PC-3 (cell line): ENCODE data around the gene CSMD2. TPM values are rescaled to one million over a fixed set of nuclear protein-coding genes. Genes with fewer than 3 reads are reported as not detected.
"Not testable (repeated sequence)": the region's sequence is repeated elsewhere in the genome, so short reads cannot be mapped to it uniquely, and the experiment has no call there.

Experiments
- ATAC-seq: fragments of 200-7000 bp; cut with Tn5 transposase; 2 replicates; pipeline ENCODE4 v1.9.1; 2020; ENCODE audit warnings: mild to moderate bottlenecking, moderate library complexity
- BruUV-seq: library from RNA; stranded (reverse); fragments of 400-500 nt; replicated peaks from 2 replicates; lab custom pipeline; 2021; lab: Mats Ljungman, UMichigan
- CTCF ChIA-PET: fragments of 300-600 bp; sonication (Branson Sonifier 250); formaldehyde crosslinking; loops from one replicate; lab custom pipeline; 2022; ENCODE audit warnings: antibody characterized with exemption; lab: Charles Lee
- POLR2A ChIA-PET: fragments of 300-600 bp; sonication (Branson Sonifier 250); formaldehyde crosslinking; loops from one replicate; lab custom pipeline; 2022; ENCODE audit warnings: antibody characterized with exemption; ENCODE audit not compliant: unreplicated experiment; lab: Charles Lee
- DNase-seq: peaks from one replicate; pipeline ENCODE4 v3.0.0-alpha.2; 2015
- H2AFZ ChIP-seq: fragments of 300-600 bp; sonication (generic); 2 replicates; pipeline ENCODE4 v1.6.0; 2016; ENCODE audit warnings: antibody characterized with exemption, low read length
- H3F3A ChIP-seq: fragments of 300-600 bp; sonication (generic); one replicate; pipeline ENCODE4 v1.6.0; 2017; ENCODE audit warnings: antibody characterized with exemption, low read length, control low read depth, mild to moderate bottlenecking; ENCODE audit not compliant: unreplicated experiment
- H3K27ac ChIP-seq: fragments of 300-600 bp; sonication (generic); 2 replicates; pipeline ENCODE4 v1.5.1; 2016; ENCODE audit warnings: mild to moderate bottlenecking, low read length
- H3K27me3 ChIP-seq: fragments of 300-600 bp; sonication (generic); 2 replicates; pipeline ENCODE4 v1.6.1; 2016; ENCODE audit warnings: low read length, mixed read lengths
- H3K36me3 ChIP-seq: fragments of 300-600 bp; sonication (generic); 2 replicates; pipeline ENCODE4 v1.6.1; 2016; ENCODE audit warnings: low read depth, mixed run types, low read length, mixed read lengths
- H3K4me1 ChIP-seq: fragments of 300-600 bp; sonication (generic); 2 replicates; pipeline ENCODE4 v1.5.1; 2016; ENCODE audit warnings: low read length; ENCODE audit not compliant: insufficient read depth
- H3K4me2 ChIP-seq: fragments of 300-600 bp; sonication (generic); 2 replicates; pipeline ENCODE4 v1.6.0; 2016; ENCODE audit warnings: low read length
- H3K4me3 ChIP-seq: fragments of 300-600 bp; sonication (generic); 2 replicates; pipeline ENCODE4 v1.5.1; 2016; ENCODE audit warnings: mild to moderate bottlenecking, low read length, mixed read lengths
- H3K79me2 ChIP-seq: fragments of 300-600 bp; sonication (generic); 2 replicates; pipeline ENCODE4 v1.6.1; 2017; ENCODE audit warnings: low read length, mixed read lengths
- H3K9ac ChIP-seq: fragments of 300-600 bp; sonication (generic); 2 replicates; pipeline ENCODE4 v1.6.0; 2016; ENCODE audit warnings: mild to moderate bottlenecking, low read length
- H3K9me2 ChIP-seq: fragments of 300-600 bp; sonication (generic); replicated peaks from 2 replicates; pipeline ENCODE4 v1.6.1; 2016; ENCODE audit warnings: mixed run types, low read length, mixed read lengths
- H3K9me3 ChIP-seq: fragments of 300-600 bp; sonication (generic); 2 replicates; pipeline ENCODE4 v1.6.1; 2016; ENCODE audit warnings: low read length, mixed read lengths
- H4K20me1 ChIP-seq: fragments of 300-600 bp; sonication (generic); 2 replicates; pipeline ENCODE4 v1.6.1; 2016; ENCODE audit warnings: low read length, mixed read lengths
- EZH2 ChIP-seq: fragments of 300-600 bp; sonication (generic); IDR thresholded peaks from one replicate; pipeline ENCODE4 v1.6.1; 2017; ENCODE audit warnings: antibody characterized with exemption, mild to moderate bottlenecking, low read length; ENCODE audit not compliant: unreplicated experiment
- EZH2phosphoT487 ChIP-seq: fragments of 300-600 bp; sonication (generic); IDR thresholded peaks from 2 replicates; pipeline ENCODE4 v1.6.1; 2018; ENCODE audit warnings: mild to moderate bottlenecking, antibody characterized with exemption, low read length, borderline replicate concordance
- intact Hi-C: fragments of 100-400 bp; cut with micrococcal nuclease; formaldehyde crosslinking; loops from 2 replicates; pipeline ENCODE4 v1.9.0; 2023
- total RNA-seq: library from RNA; depleted of rRNA; stranded (reverse); fragments of >200 nt; gene quantifications from 2 replicates; pipeline ENCODE4 v1.2.3, GENCODE V29; 2014
- TF ChIP-seq, protein P1 (sequence below): fragments of 300-600 bp; sonication (generic); conservative IDR thresholded peaks from 2 replicates; pipeline ENCODE4 v1.5.1; 2017; ENCODE audit warnings: antibody characterized with exemption, low read depth, mild to moderate bottlenecking, low read length

CSMD2 gene
- total RNA-seq, 1 experiment from 2014 or later, result not detected

DNA sequence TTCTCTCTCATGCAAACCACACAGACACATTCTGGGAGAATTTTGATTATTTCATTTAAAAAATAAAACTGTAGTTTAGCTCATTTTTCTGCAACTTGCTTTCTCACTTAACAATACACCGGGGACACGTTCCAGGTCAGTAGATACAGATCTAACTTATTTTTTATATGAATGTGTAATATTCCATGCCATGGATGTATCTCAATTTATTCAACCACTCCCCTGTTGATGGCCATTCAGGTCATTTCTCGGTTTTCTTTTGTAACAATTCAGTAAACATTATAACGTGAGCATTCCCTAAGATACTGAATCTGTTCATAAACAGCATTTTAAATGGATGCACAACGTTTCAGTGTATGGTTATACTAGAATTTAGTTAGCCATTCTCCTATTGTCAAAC is 64.7 kb downstream of the CSMD2 start:
- TF ChIP-seq EZH2, result no peak
- TF ChIP-seq EZH2phosphoT487, result no peak
- TF ChIP-seq, protein P1, sequence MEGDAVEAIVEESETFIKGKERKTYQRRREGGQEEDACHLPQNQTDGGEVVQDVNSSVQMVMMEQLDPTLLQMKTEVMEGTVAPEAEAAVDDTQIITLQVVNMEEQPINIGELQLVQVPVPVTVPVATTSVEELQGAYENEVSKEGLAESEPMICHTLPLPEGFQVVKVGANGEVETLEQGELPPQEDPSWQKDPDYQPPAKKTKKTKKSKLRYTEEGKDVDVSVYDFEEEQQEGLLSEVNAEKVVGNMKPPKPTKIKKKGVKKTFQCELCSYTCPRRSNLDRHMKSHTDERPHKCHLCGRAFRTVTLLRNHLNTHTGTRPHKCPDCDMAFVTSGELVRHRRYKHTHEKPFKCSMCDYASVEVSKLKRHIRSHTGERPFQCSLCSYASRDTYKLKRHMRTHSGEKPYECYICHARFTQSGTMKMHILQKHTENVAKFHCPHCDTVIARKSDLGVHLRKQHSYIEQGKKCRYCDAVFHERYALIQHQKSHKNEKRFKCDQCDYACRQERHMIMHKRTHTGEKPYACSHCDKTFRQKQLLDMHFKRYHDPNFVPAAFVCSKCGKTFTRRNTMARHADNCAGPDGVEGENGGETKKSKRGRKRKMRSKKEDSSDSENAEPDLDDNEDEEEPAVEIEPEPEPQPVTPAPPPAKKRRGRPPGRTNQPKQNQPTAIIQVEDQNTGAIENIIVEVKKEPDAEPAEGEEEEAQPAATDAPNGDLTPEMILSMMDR, result no peak
- H3K4me2 ChIP-seq, result no peak overlapping the region
- ATAC-seq (no peak), DNase-seq (no peak)
- H3K4me3 ChIP-seq, result no peak overlapping the region
- no peaks in the 10 kb centered on the region for H4K20me1 ChIP-seq
- no peaks in the 10 kb centered on the region for H3K9me2 ChIP-seq
- ChIA-PET POLR2A (no interaction called here), CTCF (no interaction called here)
- no peaks in the 10 kb centered on the region for H3F3A ChIP-seq
- H3K4me1 ChIP-seq, result no peaks in the 10 kb centered on the region
- no peak overlapping the region for H3K9ac ChIP-seq
- no peaks in the 10 kb centered on the region for H3K36me3 ChIP-seq
- H3K79me2 ChIP-seq, result no peaks in the 10 kb centered on the region
- H2AFZ ChIP-seq, result no peak overlapping the region
- intact Hi-C loops, result no loop called here
- H3K9me3 ChIP-seq, result no peaks in the 10 kb centered on the region
- no peak overlapping the region for H3K27ac ChIP-seq
- BruUV-seq, result no TSS peak
- peaks cover 29% of the 10 kb centered on the region; the same call in 1 of the 2 replicates for H3K27me3 ChIP-seq

DNA sequence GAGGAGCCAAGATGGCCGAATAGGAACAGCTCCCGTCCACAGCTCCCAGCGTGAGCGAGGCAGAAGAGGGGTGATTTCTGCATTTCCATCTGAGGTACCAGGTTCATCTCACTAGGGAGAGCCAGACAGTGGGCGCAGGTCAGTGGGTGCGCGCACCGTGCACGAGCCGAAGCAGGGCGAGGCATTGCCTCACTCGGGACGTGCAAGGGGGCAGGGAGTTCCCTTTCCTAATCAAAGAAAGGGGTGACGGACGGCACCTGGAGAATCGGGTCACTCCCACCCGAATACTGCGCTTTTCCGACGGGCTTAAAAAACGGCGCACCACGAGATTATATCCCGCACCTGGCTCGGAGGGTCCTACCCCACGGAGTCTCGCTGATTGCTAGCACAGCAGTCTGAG is 72.6 kb downstream of the CSMD2 start:
- BruUV-seq, H3K4me2 ChIP-seq, H2AFZ ChIP-seq, H3K27me3 ChIP-seq, H3K9me2 ChIP-seq, H3K4me1 ChIP-seq, H3F3A ChIP-seq, H3K9ac ChIP-seq, CTCF ChIA-PET, H3K4me3 ChIP-seq, ATAC-seq, H3K9me3 ChIP-seq, H3K36me3 ChIP-seq, POLR2A ChIA-PET, DNase-seq, intact Hi-C loops, H3K79me2 ChIP-seq, H3K27ac ChIP-seq, H4K20me1 ChIP-seq: not testable (repeated sequence)

DNA sequence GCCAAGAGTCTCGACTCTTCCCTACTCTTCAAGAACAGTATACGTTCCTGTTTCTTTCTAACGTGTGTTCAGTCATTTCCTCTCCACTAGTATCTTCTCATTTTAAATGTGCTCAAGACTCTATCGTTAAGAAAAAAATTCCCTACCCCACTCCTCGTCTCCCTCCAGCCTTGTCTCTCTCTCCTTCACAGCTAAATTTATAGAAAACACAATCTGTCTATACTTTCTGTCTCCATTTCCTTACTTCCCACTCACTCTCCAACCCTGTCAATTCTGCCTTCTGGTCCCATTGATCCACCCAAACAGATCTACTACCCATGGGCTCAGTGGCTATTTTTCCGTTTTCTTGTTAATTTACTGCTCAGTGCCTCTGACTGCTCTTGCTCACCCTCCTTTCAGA is 75.3 kb downstream of the CSMD2 start:
- Histone ChIP-seq H3K4me2 (no peak overlapping the region), H3K4me1 (no peaks in the 10 kb centered on the region), H3K4me3 (no peak overlapping the region), H3F3A (no peaks in the 10 kb centered on the region), H3K27me3 (no peaks in the 10 kb centered on the region), H3K9me3 (no peaks in the 10 kb centered on the region), H3K9me2 (no peaks in the 10 kb centered on the region), H3K79me2 (no peaks in the 10 kb centered on the region), H3K36me3 (no peaks in the 10 kb centered on the region), H4K20me1 (no peaks in the 10 kb centered on the region), H2AFZ (no peak overlapping the region), H3K27ac (no peak overlapping the region), H3K9ac (no peak overlapping the region)
- BruUV-seq, result no TSS peak
- DNase-seq (no peak), ATAC-seq (no peak)
- ChIA-PET POLR2A (no interaction called here), CTCF (no interaction called here)
- intact Hi-C loops, result no loop called here
- TF ChIP-seq EZH2 (no peak), EZH2phosphoT487 (no peak)
- TF ChIP-seq, protein P1, result no peak
